Activated effector memory CD4-positive, alpha-beta T cell treated with anti-CD3 and anti-CD28 coated beads, Interleukin-2, amount 50 U/mL, for 16 hours (primary cell): ENCODE measurements around the gene PIK3R2.

Experiments
- DNase-seq: peaks from one replicate; pipeline ENCODE4 v3.0.0-alpha.2; 2020

PIK3R2 gene

DNA sequence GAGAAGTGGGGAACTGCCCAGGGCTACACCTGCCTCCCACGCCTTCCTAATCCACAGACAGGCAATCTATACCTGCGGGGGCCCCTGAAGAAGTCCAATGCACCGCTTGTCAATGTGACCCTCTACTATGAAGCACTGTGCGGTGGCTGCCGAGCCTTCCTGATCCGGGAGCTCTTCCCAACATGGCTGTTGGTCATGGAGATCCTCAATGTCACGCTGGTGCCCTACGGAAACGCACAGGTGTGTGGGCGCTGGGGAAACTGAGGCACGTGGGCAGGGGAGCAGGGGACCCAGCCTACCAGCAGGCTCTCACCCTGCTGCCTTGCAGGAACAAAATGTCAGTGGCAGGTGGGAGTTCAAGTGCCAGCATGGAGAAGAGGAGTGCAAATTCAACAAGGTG lies 22.0 kb downstream of the PIK3R2 start:
- DNase-seq = no peak

DNA sequence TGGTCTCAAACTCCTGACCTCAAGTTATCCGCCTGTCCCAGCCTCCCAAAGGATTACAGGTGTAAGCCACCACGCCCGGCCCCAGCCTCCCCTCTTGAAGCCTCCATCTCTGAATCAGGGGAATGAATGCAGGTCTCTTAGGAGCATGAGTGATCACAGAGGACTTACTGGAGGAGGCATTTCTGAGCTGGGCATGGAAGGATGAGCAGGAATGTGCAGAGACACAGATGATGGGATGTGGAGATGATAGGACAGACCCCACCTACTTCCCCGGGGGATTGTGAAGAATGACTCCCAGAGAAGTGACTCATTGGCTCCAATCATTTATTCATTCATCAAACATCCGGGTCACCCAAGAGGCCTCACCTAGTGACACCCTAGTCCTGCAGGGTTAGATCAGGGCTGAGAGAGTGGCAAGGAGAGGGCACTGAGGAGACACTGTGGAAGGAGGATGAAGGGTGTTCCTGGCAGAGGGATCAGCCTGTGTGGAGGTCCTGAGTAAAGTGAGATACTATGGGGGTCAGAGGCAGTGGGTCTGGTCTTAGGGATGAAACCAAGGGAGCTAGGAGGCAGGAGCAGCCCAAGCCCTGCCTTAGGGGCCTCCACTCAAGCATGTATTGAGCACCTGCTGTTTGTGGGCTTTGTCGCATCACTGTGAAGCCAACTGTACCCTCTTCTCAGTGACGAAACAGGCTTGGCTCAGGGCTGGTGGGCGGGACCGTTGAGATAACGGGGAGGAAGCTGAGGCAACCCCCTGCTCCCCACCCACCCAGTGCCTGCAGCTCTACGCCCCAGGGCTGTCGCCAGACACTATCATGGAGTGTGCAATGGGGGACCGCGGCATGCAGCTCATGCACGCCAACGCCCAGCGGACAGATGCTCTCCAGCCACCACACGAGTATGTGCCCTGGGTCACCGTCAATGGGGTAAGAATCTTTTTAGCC lies 23.7 kb downstream of the PIK3R2 start:
- no peak for DNase-seq

DNA sequence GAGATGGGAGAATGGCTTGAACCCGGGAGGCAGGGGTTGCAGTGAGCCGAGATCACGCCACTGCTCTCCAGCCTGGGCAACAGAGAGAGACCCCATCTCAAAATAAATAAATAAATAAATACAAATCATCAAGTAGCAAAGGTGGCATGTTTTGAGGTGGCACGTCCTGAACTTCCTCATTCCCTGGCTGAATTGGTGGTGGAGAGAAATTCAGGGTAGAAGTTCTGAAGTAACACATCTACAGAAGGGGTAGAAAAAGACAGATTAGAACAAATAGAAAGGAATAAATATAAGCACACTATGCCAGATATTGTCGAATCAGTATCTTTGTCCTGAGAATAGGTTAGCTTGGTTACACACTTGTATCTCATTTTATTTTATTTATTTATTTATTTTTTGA lies 27.0 kb downstream of the PIK3R2 start:
- DNase-seq = no peak

DNA sequence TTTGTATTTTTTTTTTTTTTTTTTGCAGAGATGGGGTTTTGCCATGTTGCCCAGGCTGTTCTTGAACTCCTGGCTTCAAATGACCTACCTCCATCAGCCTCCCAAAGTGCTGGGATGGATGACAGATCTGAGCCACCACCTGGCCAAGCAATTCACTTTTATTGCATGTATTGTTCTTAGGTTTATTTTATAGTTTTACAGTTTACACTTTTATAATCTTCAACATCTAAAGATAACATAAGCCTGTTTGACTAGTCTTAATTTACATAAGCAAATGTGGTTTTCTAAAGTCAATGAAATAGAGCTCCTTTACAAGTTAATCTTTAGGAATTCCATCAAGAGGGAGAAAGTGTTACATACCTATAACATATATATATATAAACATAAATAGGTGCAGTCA lies 30.6 kb downstream of the PIK3R2 start:
- no peak for DNase-seq

DNA sequence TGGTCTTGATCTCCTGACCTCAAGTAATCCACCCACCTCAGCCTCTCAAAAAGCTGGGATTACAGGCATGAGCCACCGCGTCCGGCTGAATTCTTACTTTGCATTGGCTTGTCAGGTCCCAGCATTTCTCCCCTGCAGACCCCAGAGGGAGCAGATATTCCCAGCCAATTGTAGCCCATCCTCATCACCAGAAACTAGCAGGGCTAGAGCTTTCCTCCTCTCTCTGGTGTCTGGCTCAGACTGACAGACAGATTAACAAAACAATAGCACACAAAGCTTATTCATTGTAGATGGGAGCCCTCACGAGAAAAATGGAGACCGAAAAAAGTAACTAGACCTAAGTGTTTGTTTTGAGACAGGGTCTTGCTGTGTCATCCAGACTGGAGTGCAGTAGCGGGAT lies 32.6 kb downstream of the PIK3R2 start:
- DNase-seq = no peak

DNA sequence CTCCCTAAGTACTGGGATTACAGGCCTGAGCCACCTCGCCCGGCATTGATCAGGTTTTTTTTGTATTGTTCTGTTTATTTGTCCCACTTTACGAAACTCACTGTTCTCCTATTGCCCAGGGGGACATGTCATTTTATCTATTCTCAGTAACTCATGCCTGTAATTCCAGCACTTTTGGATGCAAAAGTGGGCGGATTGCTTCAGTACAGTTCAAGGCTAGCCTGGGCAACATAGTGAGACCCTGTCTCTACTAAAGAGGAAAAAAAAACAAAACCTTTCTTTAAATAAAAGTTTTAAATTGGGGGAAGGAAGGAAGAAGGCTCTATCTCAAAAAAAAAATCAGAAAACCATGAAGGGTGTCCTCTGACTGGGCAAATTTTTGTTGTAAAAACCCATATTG lies 37.3 kb downstream of the PIK3R2 start:
- DNase-seq = no peak

DNA sequence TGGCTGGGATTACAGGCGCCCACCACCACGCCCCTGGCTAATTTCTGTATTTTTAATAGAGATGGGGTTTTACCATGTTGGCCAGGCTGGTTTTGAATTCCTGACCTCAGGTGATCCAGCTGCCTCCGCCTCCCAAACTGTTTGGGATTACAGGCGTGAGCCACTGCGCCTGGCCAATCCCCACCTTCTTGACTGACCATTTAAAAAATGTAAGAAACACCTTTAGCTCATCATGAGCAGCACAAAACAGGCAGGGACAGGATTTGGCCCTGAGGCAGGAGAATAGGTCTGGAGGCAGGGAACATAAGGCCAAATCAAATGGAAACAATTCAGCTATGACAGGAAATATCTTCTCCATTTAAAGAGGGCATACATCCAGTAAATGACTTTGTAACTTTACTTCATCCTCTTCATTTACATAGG lies 38.7 kb downstream of the PIK3R2 start:
- DNase-seq = no peak

DNA sequence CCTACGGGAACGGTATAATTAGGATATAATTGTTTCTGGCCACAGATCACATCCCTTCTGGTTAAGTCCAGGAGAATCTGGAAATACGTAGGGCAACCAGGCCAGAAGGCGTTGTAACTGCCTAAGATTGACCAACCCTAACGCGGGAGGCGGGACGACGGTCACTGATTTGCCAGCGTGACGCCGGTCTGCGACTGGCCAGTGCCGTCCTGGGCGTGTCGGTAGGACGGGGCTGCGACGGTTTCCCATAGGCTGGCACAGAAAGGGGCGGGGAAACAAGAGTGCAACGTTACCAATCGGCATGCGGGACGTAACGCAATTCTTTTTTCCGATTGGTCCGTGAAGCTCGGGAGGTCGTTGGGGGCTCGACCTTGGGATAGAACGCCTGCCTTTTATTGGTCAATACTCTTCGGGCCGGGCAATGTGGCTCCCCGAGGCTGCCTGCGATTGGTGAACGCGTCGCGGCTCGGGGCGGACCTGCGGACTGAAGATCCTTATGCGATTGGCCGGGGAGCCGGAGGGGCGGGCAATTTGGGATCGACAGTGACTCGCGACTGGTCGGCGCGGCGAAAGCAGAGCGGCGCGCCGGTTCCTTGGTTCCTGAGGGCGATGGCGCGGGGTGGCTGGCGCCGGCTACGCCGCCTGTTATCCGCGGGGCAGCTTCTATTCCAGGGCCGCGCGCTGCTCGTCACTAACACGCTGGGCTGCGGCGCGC lies 39.9 kb downstream of the PIK3R2 start, which contains the start of gene MPV17L2:
Gene MPV17L2, plus strand, starts transcription at position 546 of the 715 bp plus-strand sequence. Its CDS starts 64 bp downstream, at position 610.
- DNase-seq = peak; percentile 100

DNA sequence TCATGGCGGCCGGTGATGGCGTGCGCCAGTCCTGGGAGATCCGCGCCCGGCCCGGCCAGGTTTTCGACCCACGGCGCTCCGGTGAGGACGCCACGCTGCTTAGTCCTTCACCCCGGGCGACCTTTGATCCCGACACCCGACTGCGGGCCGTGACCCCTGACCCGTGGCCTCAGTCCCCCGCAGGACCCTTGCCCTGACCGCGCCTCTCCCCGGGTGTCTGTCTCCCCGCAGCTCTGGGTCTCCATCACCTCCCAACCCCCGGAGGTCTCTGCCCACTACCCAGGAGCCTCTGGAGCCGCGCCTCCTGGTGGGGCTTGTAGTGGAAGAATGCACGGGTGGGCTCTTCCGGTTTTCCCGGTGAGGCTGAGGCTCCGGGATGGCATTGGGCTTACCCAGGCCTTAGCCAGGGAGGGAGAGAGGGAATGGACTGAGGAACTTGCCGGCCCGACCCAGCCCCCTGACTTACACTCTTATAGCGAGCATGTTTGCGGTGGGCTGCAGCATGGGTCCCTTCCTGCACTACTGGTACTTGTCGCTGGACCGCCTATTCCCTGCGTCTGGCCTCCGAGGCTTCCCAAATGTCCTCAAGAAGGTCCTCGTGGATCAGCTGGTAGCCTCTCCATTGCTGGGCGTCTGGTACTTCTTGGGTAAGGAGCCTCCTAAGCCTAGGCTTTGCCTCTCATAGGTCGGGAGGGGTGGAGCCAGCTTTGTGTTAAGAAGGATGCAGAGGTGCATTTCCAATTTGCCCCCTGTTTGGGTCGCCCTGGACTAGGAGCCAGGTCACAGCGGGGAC lies 40.6 kb downstream of the PIK3R2 start:
- no peak for DNase-seq

DNA sequence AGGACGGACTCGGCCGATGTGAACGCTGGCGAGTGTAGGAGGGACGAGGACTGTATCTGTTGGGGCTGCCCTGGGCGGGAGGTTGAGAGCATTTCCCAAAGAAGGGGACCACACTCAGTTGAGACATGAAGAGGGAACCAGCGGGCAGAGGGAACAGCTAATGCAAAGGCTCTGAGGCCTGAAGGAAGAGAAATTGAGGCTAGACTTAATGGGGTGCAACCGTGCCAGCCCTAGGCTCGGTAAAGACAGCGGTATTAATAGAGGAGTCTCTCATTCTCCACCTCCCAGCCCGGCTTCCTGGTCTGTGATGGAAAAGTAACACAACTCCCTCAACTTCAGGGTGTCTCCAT lies 41.2 kb downstream of the PIK3R2 start:
- no peak for DNase-seq

DNA sequence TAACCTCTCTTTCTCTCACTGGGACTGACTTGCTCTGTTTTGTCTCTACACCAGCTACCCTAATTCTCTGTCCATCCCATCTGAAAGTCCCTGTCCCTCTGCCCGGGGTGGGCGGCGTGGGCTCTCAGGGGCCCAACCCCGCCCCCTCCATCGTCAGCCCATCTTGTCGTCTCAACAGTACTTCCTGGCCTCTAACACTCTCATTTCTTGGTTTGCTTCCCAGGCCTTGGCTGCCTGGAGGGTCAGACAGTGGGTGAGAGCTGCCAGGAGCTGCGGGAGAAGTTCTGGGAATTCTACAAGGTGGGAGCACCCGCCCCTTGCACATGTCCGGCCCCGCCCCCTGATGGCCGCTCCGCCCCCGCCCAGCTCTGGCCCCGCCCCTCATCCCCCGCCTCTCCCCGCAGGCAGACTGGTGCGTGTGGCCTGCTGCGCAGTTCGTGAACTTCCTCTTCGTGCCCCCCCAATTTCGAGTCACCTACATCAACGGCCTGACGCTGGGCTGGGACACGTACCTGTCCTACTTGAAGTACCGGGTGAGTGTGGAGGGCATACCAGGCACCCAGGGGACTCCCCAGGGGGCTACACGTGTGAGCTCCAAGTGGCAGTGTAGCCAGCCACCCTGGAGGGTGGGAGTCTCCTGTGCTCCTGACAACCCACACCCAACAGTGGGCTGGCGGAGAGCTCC lies 41.7 kb downstream of the PIK3R2 start:
- DNase-seq = peak; percentile 70

DNA sequence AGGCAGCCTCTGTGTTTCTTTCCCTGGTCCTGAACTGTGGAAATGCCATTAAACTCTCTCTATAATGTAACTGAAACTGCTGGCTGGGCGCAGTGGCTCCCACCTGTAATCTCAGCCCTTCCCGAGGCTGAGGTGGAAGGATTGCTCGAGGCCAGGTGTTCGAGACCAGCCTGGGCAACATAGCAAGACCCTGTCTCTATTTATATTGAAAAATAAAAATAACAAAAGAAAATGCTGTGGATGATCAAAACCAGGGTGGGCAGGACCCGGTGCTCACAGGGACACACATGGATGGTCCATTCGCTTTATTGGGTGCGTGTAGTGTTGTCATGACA lies 43.5 kb downstream of the PIK3R2 start:
- DNase-seq = no peak

DNA sequence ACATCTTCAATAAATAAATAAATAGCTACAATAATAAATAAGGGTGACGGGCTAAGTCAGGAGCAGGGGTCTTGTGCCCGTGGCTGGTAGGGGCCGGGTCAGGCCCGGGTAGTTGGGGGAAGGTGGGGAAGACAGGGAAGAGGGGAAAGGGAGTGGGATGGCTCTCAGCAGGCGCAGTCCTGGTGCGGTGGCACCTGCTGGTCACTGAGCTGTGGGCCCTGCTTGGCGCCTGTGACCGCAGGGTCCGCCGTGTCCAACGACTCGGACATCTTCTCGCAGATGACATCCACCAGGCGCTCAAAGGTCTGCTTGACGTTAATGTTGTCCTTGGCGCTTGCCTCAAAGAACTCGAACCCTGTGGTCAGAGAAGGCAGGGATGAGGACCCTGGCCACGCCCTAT lies 44.3 kb downstream of the PIK3R2 start:
- no peak for DNase-seq

DNA sequence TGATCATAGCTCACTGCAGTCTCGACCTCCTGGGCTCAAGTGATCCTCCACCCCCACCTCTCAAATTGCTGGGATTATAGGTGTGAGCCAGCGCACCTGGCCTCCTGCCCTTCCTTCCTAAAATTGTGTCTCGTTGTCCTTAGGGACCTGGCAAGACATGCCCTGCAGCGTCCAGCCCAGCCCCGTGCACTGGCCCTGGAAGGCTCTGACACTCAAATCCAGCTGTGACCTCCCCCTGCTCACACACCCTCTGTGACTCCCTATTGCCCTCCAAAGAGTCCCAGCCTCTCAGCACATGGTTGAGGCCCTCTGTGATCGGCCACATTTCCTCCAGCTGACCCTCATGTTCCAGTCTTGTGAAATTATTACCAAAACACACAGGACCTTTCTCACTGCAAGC lies 45.0 kb downstream of the PIK3R2 start:
- no peak for DNase-seq

DNA sequence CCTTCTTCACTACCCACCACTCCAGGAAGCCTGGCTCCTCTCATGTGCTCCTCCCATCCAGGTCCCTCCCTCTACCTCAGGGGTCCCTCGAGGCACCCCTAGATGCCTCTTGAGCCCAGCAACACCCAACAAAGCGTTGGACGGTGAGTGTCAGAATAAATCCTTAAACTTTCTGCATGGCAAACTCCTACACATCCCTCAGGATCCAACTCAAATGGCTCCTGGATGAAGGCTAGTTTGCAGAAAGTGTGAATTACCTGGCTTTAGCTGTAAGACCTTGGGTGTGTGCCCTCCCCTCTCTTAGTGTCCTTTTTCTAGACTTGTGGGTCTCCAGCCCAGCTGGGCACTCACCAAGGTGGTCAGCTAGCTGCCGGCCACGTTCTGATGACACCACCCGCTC lies 45.4 kb downstream of the PIK3R2 start:
- DNase-seq = no peak

DNA sequence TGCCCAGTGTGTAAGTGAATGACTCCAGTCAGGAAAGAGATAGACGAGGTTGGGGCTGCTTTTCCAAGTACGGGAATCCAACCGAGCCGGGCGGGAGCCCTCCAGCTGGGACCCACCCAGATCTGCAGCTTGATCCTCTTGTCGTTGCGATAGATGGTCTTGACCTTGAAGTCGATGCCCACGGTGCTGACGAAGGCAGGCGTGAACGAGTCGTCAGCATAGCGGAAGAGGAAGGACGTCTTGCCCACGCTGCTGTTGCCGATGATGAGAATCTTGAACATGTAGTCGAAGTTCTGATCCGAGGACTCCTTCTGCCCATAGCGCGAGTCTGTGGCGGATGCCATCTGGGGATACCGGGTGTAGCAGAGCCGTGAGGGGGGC lies 49.4 kb downstream of the PIK3R2 start:
- DNase-seq = no peak

DNA sequence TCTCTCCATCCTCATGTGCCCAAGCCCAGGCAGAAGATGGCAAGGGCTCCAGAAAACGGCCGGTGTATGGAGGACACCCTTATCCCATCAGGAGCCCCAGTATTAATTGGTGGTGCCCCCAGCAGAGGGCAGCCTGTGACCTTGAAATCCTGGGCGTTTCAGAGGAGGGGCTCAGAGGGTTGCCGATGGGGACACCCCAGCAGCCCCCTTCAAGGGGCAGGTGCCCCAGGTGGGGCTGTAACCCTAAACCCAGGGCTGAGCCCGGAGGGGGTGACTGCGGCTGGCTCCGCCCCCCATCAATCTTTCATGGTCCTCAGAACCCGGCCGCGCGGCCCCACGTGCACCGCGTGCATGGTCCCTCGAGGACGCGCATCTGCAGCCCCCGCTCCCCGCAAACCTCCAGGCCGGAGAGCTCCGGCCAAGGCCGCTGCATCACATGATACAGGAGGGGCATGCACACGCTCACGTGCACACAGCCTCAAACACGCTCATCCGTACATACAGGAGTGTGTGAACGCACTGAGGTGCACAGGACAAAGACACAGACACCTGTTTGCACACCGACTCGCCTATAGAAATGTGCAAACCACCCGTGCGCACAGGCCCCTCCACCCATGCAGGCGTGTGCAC lies 49.9 kb downstream of the PIK3R2 start:
- DNase-seq = peak; percentile 71

DNA sequence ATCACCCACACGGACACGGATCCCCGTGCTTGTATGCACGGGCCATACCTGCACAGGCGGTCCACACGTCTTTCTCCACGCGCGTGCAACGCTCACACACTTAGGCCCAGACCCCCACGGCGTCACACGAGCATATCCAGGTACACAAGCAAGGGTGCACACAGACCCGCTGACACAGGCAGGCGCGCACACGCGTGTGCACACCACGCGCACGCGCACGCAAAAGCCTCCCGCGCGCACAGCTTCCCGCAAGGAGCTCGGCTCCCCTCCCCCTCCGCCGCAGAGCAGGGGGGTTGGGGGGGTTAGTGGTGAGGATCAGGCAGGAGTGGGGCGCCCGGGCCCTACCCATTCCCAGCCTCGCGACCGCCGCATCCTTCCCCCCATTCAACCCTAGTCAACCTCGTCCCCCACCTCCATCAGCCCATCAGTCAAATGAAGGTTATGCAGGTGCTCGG lies 50.5 kb downstream of the PIK3R2 start:
- peak; percentile 81 for DNase-seq

DNA sequence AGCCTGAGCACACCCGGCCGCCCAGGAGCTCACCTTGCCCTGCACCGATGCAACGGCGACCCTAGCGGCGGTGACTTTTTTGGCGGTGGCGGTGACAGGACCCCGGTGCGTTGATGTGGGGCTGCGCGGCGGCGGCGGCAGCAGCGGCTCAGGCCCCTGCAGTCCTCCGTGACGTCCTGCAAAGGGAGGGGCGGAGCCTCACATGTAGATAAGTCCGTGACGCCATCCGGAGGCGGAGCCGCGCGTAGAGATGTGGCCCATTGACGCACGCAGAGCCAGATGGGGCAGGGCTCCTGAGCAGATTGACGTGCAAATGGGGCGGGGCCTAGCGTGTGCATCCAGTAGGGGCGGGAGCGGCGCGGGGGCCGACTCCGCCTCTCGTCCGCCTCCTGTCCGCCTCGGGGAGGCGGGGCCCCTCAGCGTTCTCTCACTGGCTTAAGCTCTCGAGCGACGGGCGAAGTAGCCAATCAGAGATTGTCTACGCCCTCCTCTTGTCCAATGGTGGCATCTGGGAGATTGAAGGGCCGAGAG lies 51.0 kb downstream of the PIK3R2 start, which contains the start of gene RAB3A:
Gene RAB3A, minus strand, starts transcription at position 180 of the 531 bp plus-strand sequence. CDS start 1,302 bp downstream, outside the sequence.
- peak; percentile 100 for DNase-seq

DNA sequence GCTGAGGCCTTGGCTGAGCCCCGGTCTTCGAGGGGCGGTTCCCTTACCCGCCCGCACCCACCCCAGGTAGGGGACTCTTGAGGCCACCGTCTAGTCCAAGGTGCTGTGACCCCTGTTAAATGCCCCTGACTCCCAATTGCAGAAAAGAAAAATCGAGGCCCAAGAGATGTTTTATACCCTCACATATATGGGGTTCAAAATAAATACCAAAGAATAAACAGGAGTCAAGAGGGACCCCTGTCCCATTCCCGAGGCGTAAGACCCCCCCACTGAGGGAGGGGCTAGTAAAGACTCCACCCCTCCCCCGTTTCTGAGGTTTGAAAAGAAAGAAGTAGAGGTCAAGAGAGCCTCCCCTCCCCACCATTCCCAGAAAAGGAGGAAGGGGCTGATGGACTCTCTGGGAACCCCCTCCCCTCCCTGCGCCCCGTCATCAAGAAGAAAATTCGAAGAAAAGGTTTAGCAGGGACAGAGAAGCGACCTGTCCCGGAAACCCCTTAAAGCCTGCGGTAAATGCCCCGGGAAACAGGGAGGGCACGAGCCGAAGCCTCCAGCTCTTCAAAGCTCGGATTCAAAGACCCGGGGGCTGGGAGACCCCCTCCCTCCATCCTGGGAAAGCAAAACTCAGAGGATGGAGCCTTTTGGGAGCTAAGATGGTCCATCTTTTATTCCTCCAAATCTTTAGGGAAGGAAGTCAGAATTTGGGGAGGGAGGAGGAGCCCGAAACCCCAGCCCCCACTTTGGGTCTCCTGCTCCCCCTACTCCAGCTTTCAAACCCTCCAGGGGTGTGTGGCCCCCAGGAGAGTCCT lies 51.6 kb downstream of the PIK3R2 start:
- peak; percentile 77 for DNase-seq
